HG03342 (cell line): Measurements from ENCODE around the gene SEH1L.
A peak's percentile ranks its signal among the peaks of the same experiment; 100 is the strongest.
"Not testable (repeated sequence)": the region's sequence is repeated elsewhere in the genome, so short reads cannot be mapped to it uniquely, and the experiment has no call there.

ENCODE experiments used
- ATAC-seq: cut with Tn5 transposase; IDR thresholded peaks from one replicate; pipeline ENCODE4 v1.9.1; 2021; ENCODE audit warnings: mild to moderate bottlenecking, moderate library complexity; ENCODE audit not compliant: unreplicated experiment

The SEH1L gene, protein sequence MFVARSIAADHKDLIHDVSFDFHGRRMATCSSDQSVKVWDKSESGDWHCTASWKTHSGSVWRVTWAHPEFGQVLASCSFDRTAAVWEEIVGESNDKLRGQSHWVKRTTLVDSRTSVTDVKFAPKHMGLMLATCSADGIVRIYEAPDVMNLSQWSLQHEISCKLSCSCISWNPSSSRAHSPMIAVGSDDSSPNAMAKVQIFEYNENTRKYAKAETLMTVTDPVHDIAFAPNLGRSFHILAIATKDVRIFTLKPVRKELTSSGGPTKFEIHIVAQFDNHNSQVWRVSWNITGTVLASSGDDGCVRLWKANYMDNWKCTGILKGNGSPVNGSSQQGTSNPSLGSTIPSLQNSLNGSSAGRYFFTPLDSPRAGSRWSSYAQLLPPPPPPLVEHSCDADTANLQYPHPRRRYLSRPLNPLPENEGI

DNA sequence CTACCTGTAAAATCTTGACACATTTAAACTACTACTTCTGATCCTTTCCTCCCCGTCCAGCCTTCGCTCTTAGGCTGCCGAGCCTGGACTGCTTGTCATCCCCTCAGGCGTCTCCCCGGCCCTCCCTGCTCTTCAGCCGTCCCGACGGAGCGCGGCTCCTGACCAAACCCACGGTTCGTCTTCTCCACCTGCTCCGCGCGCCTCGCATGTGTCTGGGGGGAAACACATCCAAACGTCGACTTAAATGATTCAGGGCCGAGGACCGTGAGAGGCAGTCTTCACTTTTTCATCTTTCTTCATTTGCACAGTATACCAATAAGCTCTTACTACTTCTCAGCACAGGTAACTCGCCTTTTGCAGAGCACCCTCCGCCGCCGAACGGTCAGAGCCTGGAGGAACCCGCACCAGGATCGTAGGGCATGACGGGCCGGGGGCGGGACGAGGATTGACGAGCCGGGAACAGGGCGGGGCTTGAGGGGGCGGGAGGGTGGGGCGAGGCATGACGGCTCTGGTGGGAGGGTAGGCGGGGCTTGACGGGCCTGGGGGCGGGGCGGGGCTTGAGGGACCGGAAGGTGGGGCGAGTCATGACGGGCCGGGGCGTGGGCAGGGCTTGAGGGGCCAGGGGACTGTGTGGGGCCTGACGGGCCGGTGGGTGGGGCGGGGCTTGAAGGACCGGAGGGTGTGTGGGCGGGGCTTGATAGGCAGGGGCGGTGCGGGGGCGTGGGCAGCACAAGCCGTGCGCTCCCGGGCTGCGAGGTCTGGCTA lies at the start of gene SEH1L:
TSS of gene SEH1L (plus strand) at position 727 of the 765 bp plus-strand sequence. CDS start 111 bp downstream, outside the sequence.
- ATAC-seq: peak; percentile 73

DNA sequence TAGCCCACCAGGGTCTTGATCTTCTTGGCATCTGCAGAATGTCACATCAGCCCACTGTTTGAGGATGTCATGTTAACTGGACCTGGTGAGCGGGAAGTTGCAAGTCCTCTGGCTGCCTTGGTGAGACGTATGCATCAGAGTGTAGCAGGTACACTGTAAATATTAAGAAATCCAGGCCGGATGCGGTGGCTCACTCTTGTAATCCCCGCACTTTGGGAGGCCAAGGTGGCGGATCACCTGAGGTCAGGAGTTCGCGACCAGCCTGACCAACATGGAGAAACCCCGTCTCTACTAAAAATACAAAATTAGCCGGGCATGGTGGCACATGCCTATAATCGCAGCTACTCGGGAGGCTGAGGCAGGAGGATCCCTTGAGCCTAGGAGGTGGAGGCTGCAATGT lies 46.6 kb upstream of the SEH1L start:
- not testable (repeated sequence) for ATAC-seq

DNA sequence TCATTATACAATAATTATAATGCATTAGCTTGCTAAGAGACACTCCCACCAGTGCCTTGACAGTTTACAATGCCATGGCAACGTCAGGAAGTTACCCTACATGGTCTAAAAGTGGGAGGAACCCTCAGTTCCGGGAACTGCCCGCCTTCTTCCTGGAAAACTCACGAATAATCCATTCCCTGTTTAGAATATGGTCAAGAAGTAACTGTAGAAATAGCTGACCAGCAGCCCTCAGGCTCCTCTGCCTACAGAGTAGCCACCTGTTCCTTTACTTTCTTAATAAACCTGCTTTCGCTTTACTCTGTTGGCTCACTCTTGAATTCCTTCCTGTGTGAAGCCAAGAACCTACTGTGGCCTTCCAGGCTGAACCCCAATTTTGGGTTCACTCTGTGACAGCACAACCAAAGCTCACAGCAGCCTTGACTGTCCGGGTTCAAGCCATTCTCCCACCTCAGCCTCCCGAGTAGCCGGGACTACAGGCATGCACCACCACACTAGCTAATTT lies 43.7 kb upstream of the SEH1L start:
- ATAC-seq: no peak

DNA sequence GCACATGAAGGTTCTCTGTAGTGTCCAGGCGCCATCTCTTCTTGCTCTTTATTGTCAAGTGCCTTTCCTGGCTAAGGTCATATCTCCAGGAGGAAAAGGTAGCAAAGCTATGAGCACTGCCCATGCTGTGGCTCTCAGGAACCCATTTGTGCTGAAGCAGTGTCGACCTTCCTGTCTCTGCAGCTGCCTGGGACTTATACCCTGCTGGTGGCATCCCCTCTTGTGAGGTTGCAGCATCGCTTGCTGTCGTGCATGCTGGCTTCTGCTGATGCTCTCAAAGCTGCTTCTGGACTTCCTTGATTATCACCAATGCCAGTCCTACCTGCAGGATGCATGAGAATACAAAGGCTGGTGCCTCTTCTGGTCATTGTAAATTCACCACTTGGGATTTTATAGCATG lies 41.7 kb upstream of the SEH1L start:
- ATAC-seq: no peak

DNA sequence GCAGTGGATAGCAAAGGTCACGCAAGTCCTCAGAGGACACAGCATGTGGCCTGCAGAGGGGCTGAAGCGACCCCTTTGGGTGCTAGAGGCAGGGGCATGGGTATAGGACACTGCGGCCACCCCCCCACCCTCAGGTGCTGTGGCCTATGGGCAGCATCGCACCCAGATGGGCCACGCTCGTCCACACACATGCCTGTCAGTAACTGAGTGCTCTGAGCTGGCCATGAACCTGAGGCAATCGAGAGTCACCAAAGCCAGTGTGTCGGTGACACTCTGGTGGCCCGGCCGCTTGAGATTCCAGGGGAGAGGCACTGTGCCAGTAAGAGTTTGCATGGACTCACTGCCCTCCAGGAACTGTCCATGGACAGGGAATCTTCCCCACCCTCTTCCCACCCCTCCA lies 41.0 kb upstream of the SEH1L start:
- no peak for ATAC-seq

DNA sequence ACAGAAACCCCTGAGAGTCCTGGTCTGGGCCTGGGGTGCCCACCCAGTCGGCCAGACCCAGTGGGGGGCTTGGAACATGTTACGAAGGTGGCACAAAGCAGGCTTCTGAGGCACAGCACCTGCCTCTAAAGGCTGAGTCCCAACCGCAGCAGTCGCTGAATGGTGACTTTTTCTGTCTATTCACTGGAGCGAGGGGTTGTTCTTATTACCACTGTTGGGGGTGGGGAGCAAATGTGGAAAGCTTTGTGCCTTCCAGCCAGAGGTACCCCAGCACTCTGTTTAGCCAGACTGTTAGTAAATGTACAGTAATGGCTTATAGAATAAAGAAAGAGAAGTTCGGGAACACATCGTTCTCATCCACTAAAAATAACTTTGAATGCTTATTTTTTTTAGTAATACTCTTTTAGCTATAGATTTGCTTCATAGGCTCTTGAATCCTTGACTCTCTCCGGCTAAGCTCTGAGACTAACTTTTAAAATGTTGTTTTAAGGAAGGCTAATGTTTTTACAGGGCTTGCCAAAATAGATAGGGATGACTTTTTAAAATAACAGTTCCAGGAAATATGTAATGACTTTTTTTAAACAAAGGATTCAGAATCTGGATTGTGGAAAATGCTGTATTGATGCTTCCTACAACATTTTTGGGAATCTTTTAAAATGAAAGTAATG lies 40.4 kb upstream of the SEH1L start:
- no peak for ATAC-seq

DNA sequence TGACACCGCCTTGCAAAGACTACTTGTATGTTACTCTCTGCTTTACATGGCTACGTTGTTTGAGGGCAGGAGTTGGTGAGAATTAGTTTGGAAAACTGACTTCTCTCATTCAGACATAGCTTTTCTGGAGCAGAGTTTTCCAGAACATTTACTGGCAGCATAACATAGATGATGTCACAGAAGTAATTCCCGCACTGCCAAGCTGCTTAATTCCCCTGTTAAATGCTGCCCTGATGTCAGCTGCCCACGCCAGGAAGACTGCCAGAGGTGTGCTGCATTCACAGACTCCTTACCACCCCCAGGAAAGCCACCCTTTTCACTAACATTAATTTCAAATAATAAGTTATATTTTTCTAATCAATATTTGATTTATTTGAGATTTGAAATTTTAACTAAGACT lies 39.1 kb upstream of the SEH1L start:
- no peak for ATAC-seq

DNA sequence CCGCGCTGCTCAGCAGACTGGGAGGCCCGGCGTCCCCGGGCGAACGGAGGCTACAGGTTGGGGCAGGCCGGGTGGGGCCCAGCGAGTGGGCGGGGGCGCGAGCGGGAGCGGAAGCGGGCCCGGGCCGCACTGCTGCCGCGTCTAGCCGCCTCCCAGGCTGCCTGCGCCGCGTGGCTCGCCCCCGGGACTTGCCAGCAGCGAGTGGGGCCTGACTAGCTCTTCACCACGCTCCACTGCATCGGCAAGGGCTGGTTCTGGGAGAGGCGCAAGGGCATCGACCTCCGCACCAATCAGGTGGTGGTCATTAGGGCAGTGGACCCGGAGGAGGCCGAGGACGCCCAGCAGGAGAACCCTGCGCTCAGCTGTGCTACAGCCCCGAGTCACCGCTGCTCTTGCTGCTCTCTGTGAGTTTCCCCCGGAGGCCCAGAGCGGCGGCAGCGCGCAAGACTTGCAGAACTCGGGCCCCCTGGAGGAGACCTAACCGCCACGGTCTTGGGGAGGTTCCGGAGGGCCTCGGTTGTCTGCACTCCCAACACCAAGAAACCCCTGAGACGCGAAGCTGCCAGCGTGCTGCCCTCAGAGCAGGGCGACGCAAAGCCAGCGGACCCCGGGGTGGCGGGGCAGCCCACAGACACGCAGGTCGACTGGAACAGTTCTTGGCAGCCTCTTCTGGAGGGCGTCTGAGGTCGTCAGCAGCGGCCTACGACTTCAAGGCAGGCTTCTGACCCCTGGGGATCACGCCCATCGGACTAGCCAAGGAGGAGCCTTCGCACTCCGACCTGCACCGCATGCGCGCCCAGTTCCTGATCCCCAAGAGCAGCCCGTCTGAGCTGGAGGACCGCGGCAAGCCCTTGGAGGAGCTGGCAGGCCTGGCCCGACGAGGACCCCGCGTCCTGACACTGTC lies 36.5 kb upstream of the SEH1L start:
- no peak for ATAC-seq

DNA sequence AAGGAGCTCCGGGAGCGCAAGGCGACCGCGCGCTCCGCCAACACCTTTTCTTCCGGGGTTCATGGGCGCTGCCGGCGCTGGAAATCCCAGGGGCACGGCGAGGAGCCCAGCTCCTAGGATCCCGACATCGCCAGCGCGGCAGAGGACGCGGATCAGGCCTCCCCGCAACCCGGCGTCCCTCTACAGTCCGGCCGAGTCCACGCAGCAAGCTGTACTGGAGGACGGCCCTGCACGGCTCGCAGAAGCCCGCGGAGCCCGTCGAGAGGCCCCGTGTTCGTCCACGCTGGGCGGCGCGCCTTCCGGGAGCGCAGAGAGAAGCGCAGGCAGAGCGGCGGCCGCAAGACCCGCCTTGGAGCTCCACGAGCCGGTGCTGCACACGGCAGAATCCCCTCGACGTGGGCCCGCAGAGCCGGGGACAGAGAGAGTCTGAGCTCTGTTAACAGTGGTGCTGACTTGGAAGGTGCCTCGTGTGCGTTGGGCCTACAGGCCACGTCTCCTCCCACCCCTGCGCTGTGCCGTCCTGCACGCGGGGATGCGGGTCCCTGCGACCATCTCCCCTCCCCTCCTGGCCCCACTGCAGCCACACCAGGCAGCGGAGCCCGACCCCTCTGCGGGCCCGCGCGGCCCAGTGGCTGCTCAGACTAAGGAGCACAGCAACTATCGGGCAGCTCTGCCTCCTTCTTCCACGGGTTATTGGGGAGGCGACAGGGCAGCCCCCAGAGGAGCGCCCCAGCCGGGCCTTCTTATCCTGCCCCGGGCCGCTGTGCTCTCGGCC lies 35.7 kb upstream of the SEH1L start:
- ATAC-seq: no peak

DNA sequence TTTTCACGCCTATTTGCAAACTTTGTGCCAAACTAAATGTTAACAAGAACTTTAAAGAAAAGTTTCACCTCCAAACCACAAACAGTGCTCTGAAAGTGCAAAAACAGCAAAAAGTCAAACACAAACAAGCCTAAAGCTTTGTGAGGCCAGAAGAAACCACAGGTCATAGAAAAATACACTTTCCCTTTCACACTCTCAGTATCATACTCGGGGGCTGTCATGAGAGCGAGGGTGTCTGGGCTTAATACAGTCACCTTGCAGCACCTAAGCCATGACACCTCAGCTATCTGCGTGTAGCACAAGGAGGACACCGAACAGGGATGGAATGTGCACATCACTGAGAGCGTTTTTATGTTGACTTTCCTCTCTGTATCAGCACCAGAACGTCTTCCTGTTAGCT lies 26.6 kb upstream of the SEH1L start:
- ATAC-seq: no peak

DNA sequence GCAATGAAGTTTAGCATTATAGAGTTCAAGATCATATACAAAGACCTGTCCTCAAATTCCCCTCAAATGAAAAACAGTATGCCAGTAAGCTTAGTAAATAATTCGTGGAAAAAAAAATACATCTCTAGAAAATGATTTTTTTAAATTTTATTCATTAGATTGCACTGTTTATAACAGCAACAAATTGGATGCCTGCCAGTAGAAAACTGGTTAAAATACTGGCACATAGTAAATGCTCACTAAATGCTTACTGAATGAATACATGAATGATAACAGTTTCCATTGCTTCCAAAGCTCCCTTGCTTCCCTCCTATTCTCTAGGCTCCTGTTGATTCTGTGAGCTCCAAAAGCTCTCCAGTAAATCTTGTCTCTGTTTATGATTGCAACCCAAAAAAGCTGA lies 25.5 kb upstream of the SEH1L start:
- ATAC-seq: no peak

DNA sequence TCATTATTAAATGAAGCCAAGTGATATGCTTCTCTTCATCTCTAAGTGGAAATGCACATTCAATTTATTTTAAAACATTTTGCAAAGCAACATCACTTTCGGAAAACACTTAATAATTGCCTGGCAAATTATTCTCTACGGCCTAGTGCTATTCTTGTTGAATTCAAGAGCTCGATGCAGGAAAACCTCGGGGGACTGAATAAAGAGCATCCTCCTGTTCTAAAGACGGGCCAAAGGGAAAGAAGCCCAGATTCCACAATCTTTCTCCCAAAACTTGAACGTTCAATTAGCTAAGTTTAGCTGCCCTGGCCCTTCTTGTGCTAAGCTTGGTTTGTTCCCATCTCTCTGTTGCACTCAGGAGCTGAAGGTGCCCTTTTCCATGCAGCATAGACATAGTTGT lies 23.2 kb upstream of the SEH1L start:
- ATAC-seq: no peak

DNA sequence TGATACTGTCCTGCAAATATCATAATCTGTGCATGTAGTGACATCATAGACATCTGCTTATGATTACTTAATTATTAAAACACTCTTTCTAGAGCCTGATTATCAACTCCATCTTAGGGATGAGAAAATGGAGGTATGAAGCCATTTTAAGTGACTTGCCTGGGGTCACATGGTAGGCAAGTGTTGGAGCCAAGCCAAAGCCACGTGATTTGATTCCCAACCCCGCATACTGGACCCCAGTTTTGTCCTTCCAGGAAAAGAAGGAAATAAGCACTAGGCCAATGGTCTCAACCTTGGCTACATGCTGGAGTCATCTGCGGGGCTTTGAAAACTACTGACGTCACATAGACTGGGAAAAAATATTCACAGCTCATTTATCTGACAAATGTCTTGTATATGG lies 19.6 kb upstream of the SEH1L start:
- no peak for ATAC-seq

DNA sequence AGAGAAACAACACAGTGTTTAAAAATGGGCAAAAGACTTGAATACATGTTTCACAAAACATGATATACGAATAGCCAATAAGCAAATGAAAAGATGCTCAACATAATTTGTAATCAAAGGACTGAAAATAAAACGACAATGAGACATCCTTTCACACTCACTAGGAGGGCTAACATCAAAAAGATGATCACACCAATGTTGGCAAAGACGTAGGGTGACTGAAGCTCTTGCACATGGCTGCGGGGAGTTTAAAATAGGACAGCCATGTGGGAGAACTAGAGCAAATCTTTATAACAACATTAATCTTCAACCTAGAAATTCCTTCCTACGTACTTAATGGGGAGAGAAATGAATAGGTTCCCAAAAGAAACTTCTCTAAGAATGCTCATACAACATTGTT lies 19.2 kb upstream of the SEH1L start:
- no peak for ATAC-seq

DNA sequence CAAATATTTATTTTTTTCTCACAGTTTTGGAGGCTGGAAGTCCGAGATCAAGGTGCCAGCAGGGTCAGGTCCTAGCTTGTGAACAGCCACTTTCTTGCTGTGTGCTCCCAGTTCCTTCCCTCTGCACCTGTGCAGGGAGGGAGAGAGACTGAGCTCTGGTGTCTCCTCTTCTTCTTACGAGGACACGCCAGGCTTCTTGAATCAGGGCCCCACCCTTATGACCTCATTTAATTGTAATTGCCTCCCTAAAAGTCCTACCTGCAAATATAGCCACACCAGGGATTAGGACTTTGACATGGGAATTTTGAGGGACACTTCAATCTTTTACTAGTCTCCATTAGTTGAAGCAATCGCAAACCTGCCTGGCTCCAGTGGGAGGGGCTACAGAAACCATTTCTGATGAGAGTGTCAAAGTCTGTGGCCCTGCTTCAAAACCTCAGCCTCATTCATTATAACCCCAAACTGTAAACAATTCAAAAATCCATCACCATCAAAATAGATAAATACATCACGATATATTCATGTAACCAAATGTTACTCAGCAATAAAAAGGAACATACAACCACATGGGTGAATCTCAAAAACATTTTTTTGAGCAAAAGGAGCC lies 18.2 kb upstream of the SEH1L start:
- ATAC-seq: no peak

DNA sequence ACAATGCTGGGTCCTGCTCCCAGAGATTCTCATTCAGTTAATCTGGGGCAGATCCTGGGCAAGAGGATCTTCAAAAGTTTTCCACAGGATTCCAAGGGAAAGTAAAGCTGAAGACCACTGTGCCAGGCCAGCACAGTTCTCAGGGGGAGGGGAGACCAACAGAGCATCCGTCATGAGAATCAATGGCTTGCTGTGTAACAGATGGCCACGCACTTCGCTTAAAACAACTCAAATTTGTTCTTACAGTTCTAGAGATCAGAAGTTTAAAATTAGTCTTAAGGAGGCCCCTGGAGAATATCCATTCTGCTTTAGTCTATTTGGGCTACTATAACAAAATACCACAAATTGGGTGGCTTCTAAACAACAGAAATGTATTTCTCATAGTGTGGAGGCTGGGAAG lies 17.4 kb upstream of the SEH1L start:
- ATAC-seq: no peak

DNA sequence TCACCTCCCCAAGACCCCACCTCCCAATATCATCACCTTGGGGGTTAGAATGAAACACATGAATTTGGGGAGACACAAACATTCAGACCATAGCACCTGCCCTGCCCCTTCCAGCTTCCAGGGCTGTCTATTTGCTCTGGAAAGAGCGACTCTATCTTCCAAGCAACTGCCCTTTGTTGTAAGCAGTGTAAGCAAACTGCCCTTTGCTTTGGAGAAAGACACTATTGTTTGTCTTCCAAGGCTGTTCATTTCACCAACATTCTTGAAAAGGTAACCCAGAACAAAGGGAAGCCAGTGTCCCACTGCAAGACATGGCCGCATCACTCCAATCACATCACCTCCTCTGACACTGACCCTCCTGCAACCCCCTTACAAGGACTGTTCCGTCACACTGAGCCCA lies 16.9 kb upstream of the SEH1L start:
- no peak for ATAC-seq

DNA sequence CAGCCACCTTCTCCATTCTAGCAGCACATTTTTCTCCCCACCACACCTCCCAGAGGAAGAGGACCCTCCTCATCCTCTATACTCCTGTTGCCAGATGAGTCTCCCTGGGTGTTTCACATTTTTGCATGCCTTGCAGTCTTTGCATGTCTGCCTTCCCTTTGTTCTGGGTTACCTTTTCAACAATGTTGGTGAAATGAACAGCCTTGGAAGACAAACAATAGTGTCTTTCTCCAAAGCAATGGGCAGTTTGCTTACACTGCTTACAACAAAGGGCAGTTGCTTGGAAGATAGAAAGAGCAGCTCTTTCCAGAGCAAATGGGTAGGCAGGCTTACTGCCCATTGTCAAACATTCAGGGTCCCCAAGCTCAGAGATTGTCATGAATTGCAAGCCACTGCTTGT lies 14.5 kb upstream of the SEH1L start:
- no peak for ATAC-seq

DNA sequence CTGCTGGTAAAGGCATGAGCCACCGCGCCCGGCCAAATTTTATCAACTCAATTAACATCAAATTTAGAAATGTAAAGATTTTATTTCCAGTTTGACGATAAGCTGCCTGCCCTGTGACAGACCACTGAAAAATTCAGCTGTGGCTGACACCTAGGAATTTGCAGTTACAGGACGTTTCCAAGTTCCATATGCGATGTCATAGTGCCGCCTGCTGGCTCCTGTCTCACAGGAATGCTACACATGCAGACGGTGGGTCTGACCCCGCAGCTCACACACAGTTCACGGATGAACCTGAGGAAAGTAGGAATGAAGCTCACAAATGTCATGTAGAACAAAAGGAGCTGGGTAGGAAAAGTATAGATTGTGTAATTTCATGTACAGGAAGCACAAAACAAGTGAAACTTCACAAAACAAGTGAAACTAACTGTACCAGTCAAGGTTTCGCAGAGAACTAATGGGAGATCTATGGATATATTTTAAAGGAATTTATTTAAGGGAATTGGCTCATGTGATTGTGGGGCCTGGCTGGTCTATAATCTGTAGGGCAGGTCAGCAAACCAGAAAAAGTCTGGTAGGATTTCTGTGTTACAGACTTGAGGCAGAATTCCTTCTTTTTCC lies 13.2 kb upstream of the SEH1L start:
- no peak for ATAC-seq
